ENCODE data around the gene TMEM203. TPM values are rescaled to one million over a fixed set of nuclear protein-coding genes. Genes with fewer than 3 reads are reported as not detected.

The TMEM203 gene
- total RNA-seq, 1 donor from 2014 or later = 47.6 TPM

- intact Hi-C loops (cut with micrococcal nuclease) = no loop called here
- Histone ChIP-seq H3K27ac (replicated peaks) (peak within 1 kb of the TSS; percentile 98), H3K36me3 (no peaks in the 10 kb centered on the region), H3K9me3 (replicated peaks) (no peaks in the 10 kb centered on the region), H3K4me1 (peaks cover 89% of the 10 kb centered on the region), H3K27me3 (ENCODE audit: low read depth) (no peaks in the 10 kb centered on the region), H3K4me3 (peak within 1 kb of the TSS; percentile 83)
- DNase-seq = peak; percentile 100
- TF ChIP-seq, protein P1, sequence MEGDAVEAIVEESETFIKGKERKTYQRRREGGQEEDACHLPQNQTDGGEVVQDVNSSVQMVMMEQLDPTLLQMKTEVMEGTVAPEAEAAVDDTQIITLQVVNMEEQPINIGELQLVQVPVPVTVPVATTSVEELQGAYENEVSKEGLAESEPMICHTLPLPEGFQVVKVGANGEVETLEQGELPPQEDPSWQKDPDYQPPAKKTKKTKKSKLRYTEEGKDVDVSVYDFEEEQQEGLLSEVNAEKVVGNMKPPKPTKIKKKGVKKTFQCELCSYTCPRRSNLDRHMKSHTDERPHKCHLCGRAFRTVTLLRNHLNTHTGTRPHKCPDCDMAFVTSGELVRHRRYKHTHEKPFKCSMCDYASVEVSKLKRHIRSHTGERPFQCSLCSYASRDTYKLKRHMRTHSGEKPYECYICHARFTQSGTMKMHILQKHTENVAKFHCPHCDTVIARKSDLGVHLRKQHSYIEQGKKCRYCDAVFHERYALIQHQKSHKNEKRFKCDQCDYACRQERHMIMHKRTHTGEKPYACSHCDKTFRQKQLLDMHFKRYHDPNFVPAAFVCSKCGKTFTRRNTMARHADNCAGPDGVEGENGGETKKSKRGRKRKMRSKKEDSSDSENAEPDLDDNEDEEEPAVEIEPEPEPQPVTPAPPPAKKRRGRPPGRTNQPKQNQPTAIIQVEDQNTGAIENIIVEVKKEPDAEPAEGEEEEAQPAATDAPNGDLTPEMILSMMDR (IDR thresholded peaks at IDR 0.05; ENCODE audit: borderline replicate concordance) = no peak
Observed at GRCh38 chr9:137200311-137201204, 4.9 kb downstream of the TMEM203 start, which contains the start of gene TPRN. Gene TPRN, minus strand, starts transcription at chr9:137200741. Its CDS starts 30 bp downstream, at chr9:137200711.

DNA sequence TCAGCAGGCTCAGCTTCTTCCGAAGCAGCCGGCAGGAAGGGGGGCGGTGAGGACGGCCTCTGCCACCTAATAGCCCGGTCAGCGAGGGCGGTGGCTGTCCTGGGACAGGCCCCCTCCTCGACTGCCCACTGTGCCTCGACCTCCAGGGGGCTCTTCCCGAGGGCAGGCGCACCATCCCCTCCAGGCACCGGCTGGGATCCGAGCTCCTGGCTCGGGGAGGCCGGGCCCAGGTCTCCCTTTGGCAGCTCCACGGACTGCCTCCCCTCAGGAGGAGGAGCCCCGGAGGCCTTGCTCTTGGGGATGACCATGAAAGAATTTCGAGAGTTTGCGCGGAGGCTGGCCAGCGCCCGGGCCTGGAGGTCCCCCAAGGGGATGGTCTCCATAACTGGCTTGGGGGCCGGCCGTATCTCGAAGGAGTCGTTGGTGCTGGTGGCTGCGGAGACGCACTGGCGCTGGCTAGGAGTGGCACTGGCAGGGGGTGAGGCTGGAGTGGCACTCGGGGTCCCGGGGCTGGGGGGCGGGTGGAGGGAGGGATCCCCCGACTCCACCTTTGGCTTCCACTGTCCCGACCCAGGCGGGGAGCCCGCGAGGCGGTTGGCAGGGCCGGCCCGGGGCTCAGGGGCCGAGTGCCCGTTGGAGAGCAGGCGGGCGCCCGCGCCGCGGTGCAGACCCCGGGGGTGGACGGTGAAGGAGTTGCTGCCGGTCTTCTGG, 5.9 kb downstream of the TMEM203 start:
- TF ChIP-seq, protein P1 (IDR thresholded peaks at IDR 0.05; ENCODE audit: borderline replicate concordance) = no peak
- Histone ChIP-seq H3K27ac (replicated peaks) (peak overlapping the region; percentile 92), H3K36me3 (no peaks in the 10 kb centered on the region), H3K9me3 (replicated peaks) (no peaks in the 10 kb centered on the region), H3K4me1 (peaks cover 91% of the 10 kb centered on the region), H3K27me3 (ENCODE audit: low read depth) (no peaks in the 10 kb centered on the region), H3K4me3 (peak overlapping the region; percentile 83)
- DNase-seq = no peak
- intact Hi-C loops (cut with micrococcal nuclease) = no loop called here

GRCh38 chr9:137198902-137199283, 6.6 kb downstream of the TMEM203 start:
- H3K4me1 ChIP-seq = peaks cover 91% of the 10 kb centered on the region
- H3K4me3 ChIP-seq = peak overlapping the region; percentile 83
- DNase-seq = no peak
- TF ChIP-seq, protein P1 (IDR thresholded peaks at IDR 0.05; ENCODE audit: borderline replicate concordance) = no peak
- H3K27me3 ChIP-seq (ENCODE audit: low read depth) = no peaks in the 10 kb centered on the region
- peak overlapping the region; percentile 92 for H3K27ac ChIP-seq (replicated peaks)
- no peaks in the 10 kb centered on the region for H3K9me3 ChIP-seq (replicated peaks)
- intact Hi-C loops (cut with micrococcal nuclease) = no loop called here
- H3K36me3 ChIP-seq = no peaks in the 10 kb centered on the region

- no peaks in the 10 kb centered on the region for H3K36me3 ChIP-seq
- intact Hi-C loops (cut with micrococcal nuclease) = no loop called here
- no peaks in the 10 kb centered on the region for H3K9me3 ChIP-seq (replicated peaks)
- peak overlapping the region; percentile 92 for H3K27ac ChIP-seq (replicated peaks)
- no peaks in the 10 kb centered on the region for H3K27me3 ChIP-seq (ENCODE audit: low read depth)
- H3K4me3 ChIP-seq = peak overlapping the region; percentile 83
- TF ChIP-seq, protein P1 (IDR thresholded peaks at IDR 0.05; ENCODE audit: borderline replicate concordance) = no peak
- H3K4me1 ChIP-seq = peaks cover 91% of the 10 kb centered on the region
- DNase-seq = no peak
Observed at GRCh38 chr9:137198051-137198901, 7.2 kb downstream of the TMEM203 start.

Measured in left ventricle myocardium inferior (tissue), 1 donor.